Superior temporal gyrus (tissue), 1 donor: Measurements from ENCODE around the gene SPOP.
A peak's percentile ranks its signal among the peaks of the same experiment; 100 is the strongest.
"Not testable (repeated sequence)": the region's sequence is repeated elsewhere in the genome, so short reads cannot be mapped to it uniquely, and the experiment has no call there.

ENCODE experiments used
- DNase-seq: peaks from one replicate; pipeline ENCODE4 v3.0.0-alpha.2; 2016; ENCODE audit errors: extremely low spot score

The SPOP gene

GRCh38 chr17:49656247-49656646 lies 21.6 kb downstream of the SPOP start:
- no peak for DNase-seq

GRCh38 chr17:49647256-49647585 lies 30.7 kb downstream of the SPOP start:
- no peak for DNase-seq

DNA sequence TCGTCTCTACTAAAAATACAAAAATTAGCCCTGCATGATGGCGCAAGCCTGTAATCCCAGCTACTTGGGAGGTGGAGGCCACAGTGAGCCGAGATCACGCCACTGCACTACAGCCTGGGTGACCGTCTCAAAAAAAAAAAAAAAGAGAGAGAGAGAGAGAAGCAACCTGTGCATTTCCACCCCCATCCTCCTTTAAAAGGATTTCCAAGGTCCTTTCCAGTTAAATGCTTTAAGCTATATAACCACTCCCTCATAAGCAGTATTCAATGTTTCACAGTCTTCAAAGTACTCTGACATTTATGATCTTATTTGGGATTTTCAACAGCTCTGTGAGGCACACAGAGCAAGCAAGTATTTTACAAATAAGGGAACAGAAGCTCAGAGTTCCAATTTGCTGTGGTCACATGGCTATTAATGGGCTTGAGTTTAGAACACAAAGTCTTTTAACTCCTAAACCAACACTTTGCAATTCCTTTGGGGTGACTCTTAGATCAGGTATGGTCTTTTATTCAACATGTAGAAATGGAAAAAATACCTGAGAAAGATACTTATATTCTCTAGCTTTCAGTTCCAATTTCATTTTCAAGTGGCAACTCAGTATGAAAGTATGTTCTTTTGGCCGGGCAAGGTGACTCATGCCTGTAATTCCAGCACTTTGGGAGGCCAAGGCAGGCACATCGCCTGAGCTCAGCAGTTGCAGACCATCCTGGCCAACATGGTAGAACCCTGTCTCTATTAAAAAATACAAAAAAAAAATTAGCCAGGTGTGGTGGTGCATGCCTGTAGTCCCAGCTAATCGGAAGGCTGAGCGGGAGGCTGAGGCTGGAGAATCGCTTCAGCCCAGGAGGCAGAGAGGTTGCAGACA lies 31.3 kb downstream of the SPOP start:
- no peak for DNase-seq

- DNase-seq: not testable (repeated sequence)
These were observed 31.9 kb downstream of the SPOP start for GRCh38 chr17:49646056-49646390.

- DNase-seq: no peak
These were observed 32.2 kb downstream of the SPOP start for GRCh38 chr17:49645654-49646053.

- DNase-seq: no peak
These were observed 37.3 kb downstream of the SPOP start for GRCh38 chr17:49640556-49640955.

DNA sequence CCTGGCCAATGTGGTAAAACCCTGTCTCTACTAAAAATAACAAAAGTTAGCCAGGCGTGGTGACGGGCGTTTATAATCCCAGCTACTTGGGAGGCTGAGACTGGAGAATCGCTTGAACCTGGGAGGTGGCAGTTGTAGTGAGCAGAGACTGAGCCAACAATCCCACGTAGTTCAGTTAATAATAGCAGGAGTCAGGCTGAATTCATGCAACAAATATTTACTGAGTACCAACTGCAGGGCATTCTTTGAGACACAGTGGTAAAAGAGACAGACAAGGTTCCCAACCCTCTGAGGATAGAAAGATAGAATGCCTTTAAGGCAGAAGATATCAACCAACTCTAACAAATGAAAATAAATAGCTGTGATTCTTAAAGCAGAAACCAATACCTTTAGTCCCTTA lies 39.1 kb downstream of the SPOP start:
- no peak for DNase-seq

GRCh38 chr17:49637739-49638138 lies 40.2 kb downstream of the SPOP start:
- DNase-seq: no peak

DNA sequence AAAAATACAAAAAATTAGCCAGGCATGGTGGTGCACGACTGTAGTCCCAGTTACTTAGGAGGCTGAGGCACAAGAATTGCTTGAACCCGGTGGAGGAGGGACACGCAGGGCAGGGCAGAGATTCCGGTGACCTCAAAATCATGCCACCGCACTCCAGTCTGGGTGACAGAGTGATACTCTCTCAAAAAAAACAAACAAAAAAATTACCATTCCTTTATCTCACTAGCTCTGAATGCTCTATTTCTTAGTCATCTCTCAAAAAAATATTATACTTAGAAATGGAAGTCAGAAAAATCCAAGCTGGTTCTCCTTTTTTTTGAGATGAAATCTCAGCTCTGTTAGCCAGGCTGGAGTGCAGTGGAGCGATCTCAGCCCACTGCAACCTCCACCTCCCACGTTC lies 40.8 kb downstream of the SPOP start:
- no peak for DNase-seq

DNA sequence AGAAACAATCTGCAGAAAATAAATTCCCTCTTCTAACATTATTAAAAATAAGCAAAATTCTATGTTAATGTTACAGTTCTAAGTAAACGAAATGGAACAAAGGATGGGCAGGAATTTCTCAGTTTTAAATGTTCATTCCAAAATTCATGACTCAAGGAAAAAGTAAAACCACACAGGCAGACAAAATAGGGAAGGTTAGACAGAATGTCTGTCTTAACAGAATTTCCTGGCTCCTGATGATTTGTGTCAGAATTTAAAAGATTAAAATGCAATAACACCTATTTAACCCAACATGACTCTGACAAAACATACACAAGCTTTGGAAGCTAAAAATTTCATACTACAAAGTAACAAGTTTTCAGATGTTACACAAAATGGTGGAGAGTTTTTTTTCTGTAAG lies 42.8 kb downstream of the SPOP start:
- no peak for DNase-seq

DNA sequence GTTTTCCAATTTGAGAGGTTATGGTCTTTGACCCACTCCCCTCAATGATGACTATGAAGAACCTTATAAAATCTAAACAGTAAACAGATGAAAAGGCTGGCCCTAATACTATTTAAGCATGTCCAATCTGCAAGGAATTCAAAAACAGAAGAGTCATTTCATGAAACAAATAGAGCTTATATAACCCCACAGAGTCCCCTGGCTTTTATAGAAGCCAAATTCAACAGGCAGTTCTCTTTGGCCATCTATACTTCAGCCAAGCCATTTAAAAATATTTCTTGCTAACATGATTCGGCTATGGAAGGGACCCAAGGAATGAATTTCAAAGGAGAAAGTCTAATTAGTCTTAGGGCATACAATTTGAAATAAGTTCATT lies 43.4 kb downstream of the SPOP start:
- no peak for DNase-seq

GRCh38 chr17:49633762-49634484 lies 44.0 kb downstream of the SPOP start:
- no peak for DNase-seq

DNA sequence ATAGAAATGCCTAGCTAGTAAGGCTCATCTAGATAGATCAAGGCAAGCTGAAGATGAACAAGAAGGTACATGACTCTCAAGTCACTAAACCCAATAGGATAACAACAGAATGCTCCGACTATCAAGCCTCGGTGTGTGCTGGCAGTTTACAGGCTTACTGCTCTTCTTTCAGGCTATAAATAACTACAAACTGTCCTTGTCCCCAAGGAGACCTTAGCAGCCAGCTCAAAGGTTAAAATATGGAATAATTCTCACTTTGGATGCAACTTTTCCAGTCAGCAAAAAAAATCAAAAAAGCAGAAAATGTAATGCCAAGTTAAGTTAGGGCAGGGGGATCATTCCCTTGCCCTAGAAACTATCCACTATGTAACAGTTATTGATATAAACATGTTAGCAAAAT lies 44.6 kb downstream of the SPOP start:
- DNase-seq: no peak

DNA sequence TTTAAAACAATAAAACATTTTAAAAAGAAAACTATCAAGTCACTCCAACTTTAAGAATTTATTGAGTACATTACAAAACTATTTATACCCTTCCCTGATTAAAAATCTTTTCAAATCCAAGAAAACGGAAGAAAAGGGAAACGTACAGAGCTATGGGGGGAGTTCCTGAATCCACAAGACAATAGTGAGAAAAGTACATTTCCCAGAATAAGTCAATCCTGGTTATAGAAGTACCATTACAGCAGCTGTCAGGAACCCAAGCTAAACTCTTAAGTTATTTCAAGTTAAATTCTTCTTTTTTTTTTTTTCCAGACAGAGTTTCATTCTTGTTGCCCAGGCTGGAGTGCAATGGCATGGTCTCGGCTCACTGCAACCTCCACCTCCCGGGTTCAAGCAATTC lies 45.7 kb downstream of the SPOP start:
- no peak for DNase-seq

DNA sequence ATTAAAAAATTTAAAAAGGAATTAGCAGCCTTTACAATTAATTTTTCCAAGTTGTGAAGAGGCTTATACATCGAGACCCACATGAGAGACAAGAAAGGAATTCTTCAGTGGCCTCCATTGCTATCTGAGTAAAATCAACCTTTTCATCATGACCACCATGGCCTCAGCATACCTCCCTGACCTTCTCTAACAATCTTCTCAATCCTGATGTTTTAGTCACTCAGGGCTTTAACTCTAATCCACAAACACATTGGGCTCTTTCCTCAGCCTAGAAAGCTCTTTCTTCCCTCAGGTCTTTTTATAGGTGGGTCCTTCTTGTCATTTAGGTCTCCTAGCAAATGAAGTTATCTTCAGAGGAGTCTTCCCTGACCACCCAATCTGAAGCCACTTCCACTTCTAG lies 46.4 kb downstream of the SPOP start:
- DNase-seq: no peak

- no peak for DNase-seq
These were observed 47.6 kb downstream of the SPOP start for GRCh38 chr17:49630113-49630900.

DNA sequence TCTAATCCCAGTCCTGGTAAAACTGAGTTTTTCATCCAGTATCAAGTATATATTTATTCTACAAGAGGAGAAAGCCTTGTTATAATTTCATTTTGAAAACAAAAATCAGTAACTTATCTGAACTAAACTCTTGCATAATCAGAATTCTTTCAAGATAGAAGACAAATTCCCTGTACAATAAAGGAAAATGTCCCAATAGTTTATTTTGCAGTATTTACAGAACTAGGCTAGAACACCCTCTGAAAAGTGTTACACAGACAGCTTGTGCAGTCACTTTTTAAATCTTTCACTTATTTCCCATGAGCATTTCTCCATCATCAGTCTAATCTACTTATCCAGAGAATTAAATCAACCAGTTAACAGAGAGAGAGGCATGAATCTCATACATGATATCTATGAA lies 48.5 kb downstream of the SPOP start:
- no peak for DNase-seq

GRCh38 chr17:49624896-49625295 lies 53.0 kb downstream of the SPOP start:
- peak; percentile 47 for DNase-seq

DNA sequence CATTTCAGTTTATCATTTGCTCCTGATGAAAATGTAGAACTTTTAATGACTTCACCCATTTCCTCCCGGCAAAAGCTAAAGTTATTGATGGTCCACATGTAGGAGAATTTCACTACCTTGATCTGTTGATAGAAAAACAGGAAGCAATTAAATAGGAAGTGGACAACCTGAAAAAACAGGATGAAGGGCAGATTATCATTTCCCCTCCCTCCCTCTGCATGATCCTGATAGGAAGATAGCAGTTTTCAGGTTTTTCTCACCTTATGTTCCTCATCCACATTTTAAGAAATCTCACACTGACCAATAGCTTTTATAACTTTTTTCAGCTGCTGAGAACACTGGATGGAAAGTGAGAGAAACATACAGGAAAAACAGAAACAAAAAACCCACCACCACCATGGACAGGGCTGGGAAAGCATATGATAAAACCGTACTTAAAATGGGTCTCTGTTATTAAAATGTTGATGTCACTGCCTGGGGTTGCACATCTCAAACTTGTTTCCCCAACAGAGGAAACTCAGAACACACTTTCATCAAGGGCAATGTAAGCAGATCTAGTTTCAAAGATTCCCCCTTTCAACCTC lies 55.9 kb downstream of the SPOP start:
- DNase-seq: no peak

DNA sequence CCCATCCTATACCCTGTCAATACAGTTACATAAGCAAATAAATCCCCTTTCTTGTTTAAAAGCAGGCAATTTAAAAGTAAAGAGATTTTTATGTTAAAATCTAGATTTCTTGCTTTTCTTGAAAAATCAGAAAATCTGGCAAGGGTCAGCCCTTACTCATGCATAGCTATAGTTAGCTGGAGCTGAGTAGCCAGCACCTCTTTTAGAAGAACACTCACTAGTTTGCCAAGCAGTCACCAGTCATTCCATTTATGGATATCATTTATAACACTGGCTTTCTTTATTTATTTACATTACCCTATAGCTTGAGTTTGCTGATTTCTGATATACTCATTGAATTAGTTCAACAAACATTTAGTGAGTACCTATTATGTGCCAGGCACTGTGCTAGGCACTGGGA lies 56.5 kb downstream of the SPOP start:
- no peak for DNase-seq

GRCh38 chr17:49618028-49618611 lies 59.8 kb downstream of the SPOP start:
- DNase-seq: no peak

- DNase-seq: peak; percentile 72
These were observed 61.2 kb downstream of the SPOP start for GRCh38 chr17:49616601-49617131.
